Neural progenitor cell (in vitro differentiated cells): ENCODE measurements around the gene CA7.
A peak's percentile ranks its signal among the peaks of the same experiment; 100 is the strongest.

ENCODE experiments used
- CTCF ChIP-seq: fragments of 200-600 bp; sonication (generic); IDR thresholded peaks from 2 replicates; pipeline ENCODE4 v1.5.1; 2017; ENCODE audit warnings: antibody characterized with exemption, mild to moderate bottlenecking
- EZH2 ChIP-seq: fragments of 200-600 bp; sonication (generic); IDR thresholded peaks from 2 replicates; pipeline ENCODE4 v1.6.1; 2017; ENCODE audit warnings: antibody characterized with exemption, mild to moderate bottlenecking, moderate library complexity

GRCh38 chr16:66894948-66895688, 50.9 kb downstream of the CA7 start:
- TF ChIP-seq CTCF (peak; percentile 75), EZH2 (no peak)
